Right lobe of liver (tissue), 6 donors: ENCODE measurements around the gene ITGB3. TPM values are rescaled to one million over a fixed set of nuclear protein-coding genes. Genes with fewer than 3 reads are reported as not detected.

Experiments used
- ATAC-seq, 4 donors: fragments of 200-7000 bp; cut with Tn5 transposase; one replicate each; pipeline ENCODE4 v1.9.1; 2020; ENCODE audit warnings: mild to moderate bottlenecking in 4 of 4, moderate library complexity in 4 of 4
- DNase-seq, 3 donors: peaks; one replicate each; pipeline ENCODE4 v3.0.0-alpha.2; 2020
- H3K27ac ChIP-seq, 3 donors: fragments of 200-600 bp; one replicate each; pipeline ENCODE4 v1.8.0; 2022
- H3K27me3 ChIP-seq, 2 donors: fragments of 200-600 bp; one replicate each; pipeline ENCODE4 v1.8.0; 2022
- H3K36me3 ChIP-seq, 4 donors: fragments of 200-600 bp; sonication (generic) in 1 of 4; one replicate each; pipeline versions ENCODE4 v1.5.1 to v1.8.0; 2017 to 2022; ENCODE audit warnings: control low read depth in 1 of 4
- H3K4me1 ChIP-seq, 4 donors: fragments of 200-600 bp; sonication (generic) in 1 of 4; one replicate each; pipeline versions ENCODE4 v1.5.1 to v1.8.0; 2017 to 2022; ENCODE audit warnings: control low read depth in 1 of 4
- H3K4me3 ChIP-seq, 3 donors: fragments of 200-600 bp; one replicate each; pipeline ENCODE4 v1.8.0; 2022
- H3K9me3 ChIP-seq, 4 donors: fragments of 200-600 bp; sonication (generic) in 1 of 4; one replicate each; pipeline versions ENCODE4 v1.5.1 to v1.8.0; 2017 to 2022; ENCODE audit warnings: control low read depth in 1 of 4
- POLR2A ChIP-seq: fragments of 450-650 bp; IDR thresholded peaks from one replicate; pipeline ENCODE4 v1.6.1; 2017; ENCODE audit warnings: antibody characterized with exemption, mild to moderate bottlenecking
- WGBS: methylation state at CpG from one replicate; pipeline ENCODE4 v1.1.6; 2018; ENCODE audit warnings: low coverage, low lambda C conversion rate; ENCODE audit not compliant: insufficient coverage; ENCODE audit errors: missing lambda C conversion rate; 5-methylcytosine and 5-hydroxymethylcytosine counted together
- intact Hi-C, 2 donors: fragments of 100-400 bp; cut with DNase I; formaldehyde crosslinking; loops; one replicate each; pipeline versions ENCODE4 v1.11.2 to v1.14.1; 2022
- total RNA-seq, 6 experiments: library from RNA; depleted of rRNA in 2 of 6; stranded (reverse); fragments of >200 nt in 2 of 6; fragmentation: NEBNext Ultra II Directional in 3 of 6; extraction: Animal tissue kit (Norgen Biotek cat#: 25700) in 3 of 6; gene quantifications; one replicate each; pipeline versions ENCODE4 v1.1.0 to v1.2.4, GENCODE V29; 2016 to 2023
- TF ChIP-seq, protein P1 (sequence below), 4 donors: fragments of 200-600 bp in 3 of 4; fragments of 450-650 bp in 1 of 4; IDR thresholded peaks; one replicate each; pipeline versions ENCODE4 v1.5.1 to v1.8.0; 2016 to 2022; ENCODE audit warnings: antibody characterized with exemption in 4 of 4, mild to moderate bottlenecking in 2 of 4
- donor health status: DM: no; HTN: yes; CAD: no.
- donor health status: DM: no; HTN: no; CAD: no.
- donor health status: DM: no; HTN: no; CAD: no.
- donor health status: DM: no; HTN: yes; CAD: no.
- donor health status: DM: no; HTN: yes; CAD: no.

Gene ITGB3
- total RNA-seq, 6 experiments from 2014 or later = 2.2 to 8.0 (median 4.8) TPM

GRCh38 chr17:47301831-47302230 is 48.2 kb downstream of the ITGB3 start:
- 76% methylated on average over 2 of the region's 2 CpGs for WGBS
- Histone ChIP-seq H3K36me3 (no peaks in the 10 kb centered on the region), H3K27me3 (no peaks in the 10 kb centered on the region), H3K27ac (no peak overlapping the region), H3K4me1 (peaks cover 0 to 11% (median 0%) of the 10 kb centered on the region in 4 donors), H3K9me3 (no peaks in the 10 kb centered on the region), H3K4me3 (no peak overlapping the region)
- DNase-seq (no peak), ATAC-seq (no peak)
- TF ChIP-seq POLR2A = no peak
- TF ChIP-seq, protein P1, sequence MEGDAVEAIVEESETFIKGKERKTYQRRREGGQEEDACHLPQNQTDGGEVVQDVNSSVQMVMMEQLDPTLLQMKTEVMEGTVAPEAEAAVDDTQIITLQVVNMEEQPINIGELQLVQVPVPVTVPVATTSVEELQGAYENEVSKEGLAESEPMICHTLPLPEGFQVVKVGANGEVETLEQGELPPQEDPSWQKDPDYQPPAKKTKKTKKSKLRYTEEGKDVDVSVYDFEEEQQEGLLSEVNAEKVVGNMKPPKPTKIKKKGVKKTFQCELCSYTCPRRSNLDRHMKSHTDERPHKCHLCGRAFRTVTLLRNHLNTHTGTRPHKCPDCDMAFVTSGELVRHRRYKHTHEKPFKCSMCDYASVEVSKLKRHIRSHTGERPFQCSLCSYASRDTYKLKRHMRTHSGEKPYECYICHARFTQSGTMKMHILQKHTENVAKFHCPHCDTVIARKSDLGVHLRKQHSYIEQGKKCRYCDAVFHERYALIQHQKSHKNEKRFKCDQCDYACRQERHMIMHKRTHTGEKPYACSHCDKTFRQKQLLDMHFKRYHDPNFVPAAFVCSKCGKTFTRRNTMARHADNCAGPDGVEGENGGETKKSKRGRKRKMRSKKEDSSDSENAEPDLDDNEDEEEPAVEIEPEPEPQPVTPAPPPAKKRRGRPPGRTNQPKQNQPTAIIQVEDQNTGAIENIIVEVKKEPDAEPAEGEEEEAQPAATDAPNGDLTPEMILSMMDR (IDR thresholded peaks at IDR 0.05) = no peak
- intact Hi-C loops = loop anchor here in 1 of 2 donors (10.0 kb wide), 1 partner anchor 57 kb away; no protein-coding TSS in a partner anchor

- peaks cover 0 to 7% (median 0%) of the 10 kb centered on the region in 4 donors for H3K4me1 ChIP-seq
- H3K36me3 ChIP-seq = no peaks in the 10 kb centered on the region
- intact Hi-C loops = loop anchor here in 1 of 2 donors (10.0 kb wide), 1 partner anchor 59 kb away; no protein-coding TSS in a partner anchor
- H3K4me3 ChIP-seq = no peak overlapping the region
- DNase-seq = no peak
- no peaks in the 10 kb centered on the region for H3K9me3 ChIP-seq
- H3K27me3 ChIP-seq = no peaks in the 10 kb centered on the region
- no peak for ATAC-seq
- WGBS = 100% methylated on average over 1 of the region's 1 CpG
- TF ChIP-seq, protein P1 (IDR thresholded peaks at IDR 0.05) = no peak
- TF ChIP-seq POLR2A = no peak
- no peak overlapping the region for H3K27ac ChIP-seq
Observed at GRCh38 chr17:47304186-47304585, 50.6 kb downstream of the ITGB3 start.

DNA sequence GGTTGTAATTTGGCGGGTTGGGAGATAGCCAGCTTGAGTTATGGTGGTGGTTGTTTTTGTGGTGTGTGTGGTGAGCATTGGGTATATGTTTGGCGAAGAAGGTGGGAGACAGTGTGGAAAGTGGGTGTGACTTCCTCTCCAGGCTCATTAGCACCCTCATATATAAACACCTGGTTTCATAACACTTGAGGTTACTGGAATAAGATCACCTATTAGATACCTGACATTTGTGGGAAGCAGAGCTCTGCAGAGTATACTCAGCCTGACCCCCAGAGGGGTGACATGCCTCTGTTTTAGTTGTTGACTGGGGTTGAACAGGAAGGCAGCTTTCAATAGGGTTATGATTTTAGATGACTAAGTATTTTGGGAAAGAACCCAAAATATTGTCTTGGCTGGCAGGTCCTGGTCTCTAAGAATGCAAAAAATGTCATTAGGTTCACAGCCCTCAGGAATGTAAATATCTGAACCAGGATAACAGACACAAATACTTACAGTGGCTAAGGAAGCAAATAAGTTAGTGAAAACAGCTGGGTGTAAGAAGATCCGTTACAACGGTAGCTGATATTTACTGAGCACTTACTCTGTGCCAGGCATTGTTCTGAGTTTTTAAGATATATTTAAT is 51.8 kb downstream of the ITGB3 start:
- Histone ChIP-seq H3K36me3 (no peaks in the 10 kb centered on the region), H3K9me3 (no peaks in the 10 kb centered on the region), H3K27ac (no peak overlapping the region), H3K27me3 (no peaks in the 10 kb centered on the region), H3K4me1 (no peaks in the 10 kb centered on the region), H3K4me3 (no peak overlapping the region)
- WGBS = 58% methylated on average over 4 of the region's 4 CpGs
- intact Hi-C loops = loop anchor here in 1 of 2 donors (10.0 kb wide), 1 partner anchor 61 kb away; no protein-coding TSS in a partner anchor
- DNase-seq (no peak), ATAC-seq (peak in 3 of 4 donors; percentile 25 to 66 (median 43))
- no peak for TF ChIP-seq POLR2A
- TF ChIP-seq, protein P1 (IDR thresholded peaks at IDR 0.05) = no peak

DNA sequence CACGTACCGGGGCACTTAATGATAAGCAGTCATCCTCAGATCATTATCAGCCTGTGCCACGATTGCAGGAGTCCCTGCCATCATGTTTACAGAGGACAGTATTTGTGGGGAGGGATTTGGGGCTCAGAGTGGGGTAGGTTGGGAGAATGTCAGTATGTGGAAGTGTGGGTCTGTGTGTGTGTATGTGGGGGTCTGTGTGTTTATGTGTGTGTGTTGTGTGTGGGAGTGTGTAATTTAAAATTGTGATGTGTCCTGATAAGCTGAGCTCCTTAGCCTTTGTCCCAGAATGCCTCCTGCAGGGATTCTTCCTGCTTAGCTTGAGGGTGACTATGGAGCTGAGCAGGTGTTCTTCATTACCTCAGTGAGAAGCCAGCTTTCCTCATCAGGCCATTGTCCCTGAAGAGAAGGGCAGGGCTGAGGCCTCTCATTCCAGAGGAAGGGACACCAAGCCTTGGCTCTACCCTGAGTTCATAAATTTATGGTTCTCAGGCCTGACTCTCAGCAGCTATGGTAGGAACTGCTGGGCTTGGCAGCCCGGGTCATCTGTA is 56.6 kb downstream of the ITGB3 start:
- no peaks in the 10 kb centered on the region for H3K9me3 ChIP-seq
- no peak for DNase-seq
- no peak for ATAC-seq
- no peak overlapping the region for H3K4me3 ChIP-seq
- H3K4me1 ChIP-seq = peaks cover 0 to 7% (median 0%) of the 10 kb centered on the region in 4 donors
- no peaks in the 10 kb centered on the region for H3K36me3 ChIP-seq
- no peaks in the 10 kb centered on the region for H3K27me3 ChIP-seq
- intact Hi-C loops = loop anchor here in 1 of 2 donors (10.0 kb wide), 1 partner anchor 75 kb away; no protein-coding TSS in a partner anchor
- H3K27ac ChIP-seq = no peak overlapping the region
- 78% methylated on average over 4 of the region's 4 CpGs for WGBS
- TF ChIP-seq POLR2A = no peak
- TF ChIP-seq, protein P1 (IDR thresholded peaks at IDR 0.05) = no peak
